Lower leg skin (tissue), 4 donors: Measurements from ENCODE around the gene CYTH2. TPM values are rescaled to one million over a fixed set of nuclear protein-coding genes. Genes with fewer than 3 reads are reported as not detected.

ENCODE experiments used
- DNase-seq, 2 donors: peaks; one replicate each; pipeline ENCODE4 v3.0.0-alpha.2; 2019; ENCODE audit warnings: low spot score in 2 of 2
- H3K4me3 ChIP-seq: fragments of 200-600 bp; sonication (generic); 2 replicates; pipeline ENCODE4 v1.5.1; 2017; ENCODE audit warnings: mild to moderate bottlenecking, low read depth; ENCODE audit not compliant: poor library complexity, severe bottlenecking
- CTCF ChIP-seq, 3 donors: fragments of 450-650 bp; IDR thresholded peaks; one replicate each; pipeline ENCODE4 v1.5.1; 2016; ENCODE audit warnings: antibody characterized with exemption in 3 of 3, mild to moderate bottlenecking in 3 of 3, moderate library complexity in 2 of 3
- POLR2A ChIP-seq, 2 donors: fragments of 450-650 bp; IDR thresholded peaks; one replicate each; pipeline ENCODE4 v1.6.1; 2016 to 2017; ENCODE audit warnings: antibody characterized with exemption in 2 of 2, mild to moderate bottlenecking in 1 of 2, moderate library complexity in 1 of 2
- WGBS, 2 donors: methylation state at CpG; one replicate each; pipeline ENCODE4 v1.1.5; 2018; 5-methylcytosine and 5-hydroxymethylcytosine counted together
- intact Hi-C: fragments of 100-400 bp; cut with DNase I; formaldehyde crosslinking; loops from one replicate; pipeline ENCODE4 v1.15.0; 2023; ENCODE audit warnings: low total_unique reads
- total RNA-seq, 4 donors: library from RNA; depleted of rRNA; stranded (reverse); fragments of >200 nt; gene quantifications; one replicate each; pipeline ENCODE4 v1.1.0, GENCODE V29; 2016

The CYTH2 gene
- total RNA-seq, 4 donors from 2014 or later, result 67.7 to 162 (median 78.2) TPM

GRCh38 chr19:48502350-48503018 lies 33.3 kb downstream of the CYTH2 start:
- H3K4me3 ChIP-seq, result no peak overlapping the region
- DNase-seq, result no peak
- TF ChIP-seq POLR2A (IDR thresholded peaks at IDR 0.05), result no peak
- TF ChIP-seq CTCF (IDR thresholded peaks at IDR 0.05), result no peak
- WGBS, 2 donors, result 28 to 53% methylated on average over 14 to 27 of the region's 27 CpGs
- intact Hi-C loops, result loop anchor here (5.0 kb wide), 1 partner anchor 85 kb away; no protein-coding TSS in a partner anchor

- no peak overlapping the region for H3K4me3 ChIP-seq
- DNase-seq, result no peak
- 84 to 90% methylated on average over 5 of the region's 5 CpGs for WGBS, 2 donors
- TF ChIP-seq CTCF (IDR thresholded peaks at IDR 0.05) (peak in 1 of 3 donors; percentile 19), POLR2A (IDR thresholded peaks at IDR 0.05) (no peak)
- intact Hi-C loops, result no loop called here
Measured at GRCh38 chr19:48506138-48506733, 37.1 kb downstream of the CYTH2 start.

GRCh38 chr19:48507911-48508439 lies 38.8 kb downstream of the CYTH2 start:
- intact Hi-C loops, result no loop called here
- H3K4me3 ChIP-seq, result no peak overlapping the region
- DNase-seq, result no peak
- 94 to 95% methylated on average over 7 of the region's 7 CpGs for WGBS, 2 donors
- TF ChIP-seq POLR2A (IDR thresholded peaks at IDR 0.05) (no peak), CTCF (IDR thresholded peaks at IDR 0.05) (no peak)

GRCh38 chr19:48508729-48509411 lies 39.7 kb downstream of the CYTH2 start:
- TF ChIP-seq POLR2A (IDR thresholded peaks at IDR 0.05) (no peak), CTCF (IDR thresholded peaks at IDR 0.05) (no peak)
- 84 to 89% methylated on average over 32 of the region's 32 CpGs for WGBS, 2 donors
- intact Hi-C loops, result no loop called here
- no peak for DNase-seq
- no peak overlapping the region for H3K4me3 ChIP-seq

GRCh38 chr19:48509467-48510194 lies 40.5 kb downstream of the CYTH2 start:
- TF ChIP-seq POLR2A (IDR thresholded peaks at IDR 0.05) (no peak), CTCF (IDR thresholded peaks at IDR 0.05) (no peak)
- no peak for DNase-seq
- 85 to 86% methylated on average over 12 of the region's 12 CpGs for WGBS, 2 donors
- intact Hi-C loops, result no loop called here
- no peak overlapping the region for H3K4me3 ChIP-seq
